NOMO-1 treated with DMSO at 0.1 percent for 48 hours (cell line): ENCODE measurements around the gene BCL2L15.

Source experiments
- DNase-seq: peaks from one replicate; lab custom pipeline; 2025; ENCODE audit not compliant: unreplicated experiment; lab: John Stamatoyannopoulos, UW

The BCL2L15 gene

GRCh38 chr1:113912594-113913311 lies 25.4 kb upstream of the BCL2L15 start:
- DNase-seq: no peak

- DNase-seq: no peak
Observed at GRCh38 chr1:113905435-113905861, 18.1 kb upstream of the BCL2L15 start.

- DNase-seq: peak; percentile 100
Observed at GRCh38 chr1:113904674-113905434, 17.5 kb upstream of the BCL2L15 start, which contains the start of the genes AP4B1 and DCLRE1B. Gene AP4B1, minus strand, starts transcription at chr1:113904799. Its CDS starts 82 bp downstream, at chr1:113904717. Gene DCLRE1B, plus strand, starts transcription at chr1:113905326. Its CDS starts 261 bp downstream, at chr1:113905587.

GRCh38 chr1:113904293-113904673 lies 16.9 kb upstream of the BCL2L15 start:
- DNase-seq: peak; percentile 62

- DNase-seq: peak; percentile 55
Observed at GRCh38 chr1:113903501-113904292, 16.3 kb upstream of the BCL2L15 start.

GRCh38 chr1:113901191-113901590 lies 13.8 kb upstream of the BCL2L15 start:
- DNase-seq: no peak

- no peak for DNase-seq
Observed at GRCh38 chr1:113899111-113899510, 11.7 kb upstream of the BCL2L15 start.

GRCh38 chr1:113898241-113898814 lies 10.9 kb upstream of the BCL2L15 start:
- peak; percentile 36 for DNase-seq

- DNase-seq: no peak
Observed at GRCh38 chr1:113895961-113896360, 8.6 kb upstream of the BCL2L15 start.

- DNase-seq: no peak
Observed at GRCh38 chr1:113895098-113895497, 7.7 kb upstream of the BCL2L15 start.

- DNase-seq: no peak
Observed at GRCh38 chr1:113893267-113893666, 5.9 kb upstream of the BCL2L15 start.

- DNase-seq: no peak
Observed at GRCh38 chr1:113891631-113892220, 4.3 kb upstream of the BCL2L15 start.

GRCh38 chr1:113890816-113891215 lies 3.4 kb upstream of the BCL2L15 start:
- DNase-seq: no peak

GRCh38 chr1:113886417-113887401 lies 672 bp downstream of the BCL2L15 start:
- DNase-seq: no peak

GRCh38 chr1:113881661-113882060 lies 5.7 kb downstream of the BCL2L15 start:
- no peak for DNase-seq

- no peak for DNase-seq
Observed at GRCh38 chr1:113879739-113880038, 7.7 kb downstream of the BCL2L15 start.

GRCh38 chr1:113876176-113876575 lies 11.2 kb downstream of the BCL2L15 start:
- no peak for DNase-seq

GRCh38 chr1:113875714-113876113 lies 11.7 kb downstream of the BCL2L15 start:
- no peak for DNase-seq

GRCh38 chr1:113874012-113874879 lies 13.1 kb downstream of the BCL2L15 start:
- DNase-seq: peak; percentile 81
